NCI-H128 (cell line): ENCODE data around the gene KRTAP5-4.
"Not testable (repeated sequence)": the region's sequence is repeated elsewhere in the genome, so short reads cannot be mapped to it uniquely, and the experiment has no call there.

Source experiments
- DNase-seq: peaks from one replicate; lab custom pipeline; 2025; ENCODE audit not compliant: unreplicated experiment; lab: John Stamatoyannopoulos, UW

The KRTAP5-4 gene

GRCh38 chr11:1639102-1639620 lies 17.2 kb upstream of the KRTAP5-4 start:
- peak; percentile 97 for DNase-seq

- DNase-seq = no peak
These were observed 16.4 kb upstream of the KRTAP5-4 start for GRCh38 chr11:1638344-1638743.

GRCh38 chr11:1637628-1638027 lies 15.7 kb upstream of the KRTAP5-4 start:
- DNase-seq = no peak

GRCh38 chr11:1636291-1636950 lies 14.5 kb upstream of the KRTAP5-4 start:
- DNase-seq = no peak

- DNase-seq = no peak
These were observed 11.9 kb upstream of the KRTAP5-4 start for GRCh38 chr11:1633864-1634263.

- no peak for DNase-seq
These were observed 10.2 kb upstream of the KRTAP5-4 start for GRCh38 chr11:1632053-1632714.

GRCh38 chr11:1631066-1631568 lies 9.2 kb upstream of the KRTAP5-4 start:
- no peak for DNase-seq

- no peak for DNase-seq
These were observed 8.3 kb upstream of the KRTAP5-4 start for GRCh38 chr11:1630271-1630670.

GRCh38 chr11:1629326-1630185 lies 7.6 kb upstream of the KRTAP5-4 start, which contains the start of gene KRTAP5-5:
TSS of gene KRTAP5-5 (plus strand) at chr11:1629775. CDS start at chr11:1629841, 66 bp downstream.
- no peak for DNase-seq

- DNase-seq = no peak
These were observed 6.8 kb upstream of the KRTAP5-4 start for GRCh38 chr11:1628506-1629325.

GRCh38 chr11:1625541-1625940 lies 3.6 kb upstream of the KRTAP5-4 start:
- no peak for DNase-seq

GRCh38 chr11:1624621-1625020 lies 2.7 kb upstream of the KRTAP5-4 start:
- no peak for DNase-seq

GRCh38 chr11:1623716-1624115 lies 1.8 kb upstream of the KRTAP5-4 start:
- DNase-seq = no peak

- DNase-seq = no peak
These were observed 2.5 kb downstream of the KRTAP5-4 start for GRCh38 chr11:1619449-1619848.

GRCh38 chr11:1618231-1618630 lies 3.7 kb downstream of the KRTAP5-4 start:
- DNase-seq = no peak

GRCh38 chr11:1608363-1608762 lies 13.6 kb downstream of the KRTAP5-4 start, which contains the start of gene KRTAP5-3:
TSS of gene KRTAP5-3 (minus strand) at chr11:1608463. CDS start at chr11:1608385, 78 bp downstream.
- DNase-seq = no peak

- DNase-seq = not testable (repeated sequence)
These were observed 14.0 kb downstream of the KRTAP5-4 start for GRCh38 chr11:1607901-1608300.

GRCh38 chr11:1607156-1607845 lies 14.6 kb downstream of the KRTAP5-4 start:
- not testable (repeated sequence) for DNase-seq

GRCh38 chr11:1605923-1606322 lies 16.0 kb downstream of the KRTAP5-4 start:
- not testable (repeated sequence) for DNase-seq

- DNase-seq = no peak
These were observed 17.2 kb downstream of the KRTAP5-4 start for GRCh38 chr11:1604711-1605110.
